WTC11 (cell line): ENCODE measurements around the gene PLEKHA1. TPM values are rescaled to one million over a fixed set of nuclear protein-coding genes. Genes with fewer than 3 reads are reported as not detected.

Experiments
- ATAC-seq: fragments of 200-7000 bp; cut with Tn5 transposase; 2 replicates; pipeline ENCODE4 v1.10.0; 2021; ENCODE audit warnings: mild to moderate bottlenecking, moderate library complexity
- CTCF ChIA-PET: fragments of 300-600 bp; sonication (Branson Sonifier 250); formaldehyde crosslinking; loops from one replicate; lab custom pipeline; 2021; ENCODE audit warnings: antibody characterized with exemption; lab: Charles Lee
- POLR2A ChIA-PET: fragments of 350-600 bp; sonication (Branson Sonifier 250); formaldehyde crosslinking; loops from one replicate; lab custom pipeline; 2021; ENCODE audit warnings: antibody characterized with exemption; lab: Charles Lee
- DNase-seq: peaks from one replicate; pipeline ENCODE4 v3.0.0; 2021; ENCODE audit warnings: low spot score
- H3K27ac Mint-ChIP-seq: 2 replicates; pipeline ENCODE4 v1.8.0; 2021; ENCODE audit warnings: mixed read lengths
- H3K27me3 Mint-ChIP-seq: 2 replicates; pipeline ENCODE4 v1.8.0; 2021; ENCODE audit warnings: low read depth, mild to moderate bottlenecking, moderate library complexity, mixed read lengths
- H3K36me3 Mint-ChIP-seq: 2 replicates; pipeline ENCODE4 v1.8.0; 2021; ENCODE audit warnings: mixed read lengths
- H3K4me1 Mint-ChIP-seq: 2 replicates; pipeline ENCODE4 v1.8.0; 2022; ENCODE audit warnings: mixed read lengths
- H3K4me3 Mint-ChIP-seq: 2 replicates; pipeline ENCODE4 v1.8.0; 2021; ENCODE audit warnings: mild to moderate bottlenecking, moderate library complexity, mixed read lengths
- H3K9me3 Mint-ChIP-seq: 2 replicates; pipeline ENCODE4 v1.8.0; 2021; ENCODE audit warnings: mixed read lengths
- AR ChIP-seq: fragments of 250-450 bp; sonication (Bioruptor Pico); IDR thresholded peaks from 2 replicates; pipeline ENCODE4 v1.9.0; 2021; ENCODE audit warnings: mild to moderate bottlenecking
- ATF6 ChIP-seq: sonication (generic); formaldehyde crosslinking; IDR thresholded peaks from 2 replicates; pipeline ENCODE4 v1.8.1; 2023; ENCODE audit warnings: mild to moderate bottlenecking, missing genetic modification reagents
- CBFB ChIP-seq: sonication (generic); formaldehyde crosslinking; IDR thresholded peaks from 2 replicates; pipeline ENCODE4 v1.8.1; 2022; ENCODE audit warnings: mild to moderate bottlenecking, low read depth, missing genetic modification reagents
- CREB1 ChIP-seq: sonication (generic); formaldehyde crosslinking; IDR thresholded peaks from 2 replicates; pipeline ENCODE4 v1.8.0; 2023; ENCODE audit warnings: mild to moderate bottlenecking, missing genetic modification reagents
- E2F1 ChIP-seq: sonication (generic); formaldehyde crosslinking; IDR thresholded peaks from 2 replicates; pipeline ENCODE4 v1.8.0; 2022; ENCODE audit warnings: mild to moderate bottlenecking, missing genetic modification reagents
- E2F5 ChIP-seq: sonication (generic); formaldehyde crosslinking; IDR thresholded peaks from 2 replicates; pipeline ENCODE4 v1.8.1; 2022; ENCODE audit warnings: mild to moderate bottlenecking, moderate library complexity, missing genetic modification reagents
- ERG ChIP-seq: fragments of 250-450 bp; sonication (Bioruptor Pico); IDR thresholded peaks from 2 replicates; pipeline ENCODE4 v1.8.0; 2021; ENCODE audit warnings: mild to moderate bottlenecking
- FOXK1 ChIP-seq: sonication (generic); formaldehyde crosslinking; IDR thresholded peaks from 2 replicates; pipeline ENCODE4 v1.8.0; 2022; ENCODE audit warnings: mild to moderate bottlenecking, moderate library complexity, missing genetic modification reagents
- JAZF1 ChIP-seq: fragments of 250-450 bp; sonication (Bioruptor Pico); IDR thresholded peaks from 2 replicates; pipeline ENCODE4 v1.9.0; 2021; ENCODE audit warnings: moderate library complexity, mild to moderate bottlenecking, inconsistent platforms
- KAT7 ChIP-seq: sonication (generic); formaldehyde crosslinking; IDR thresholded peaks from 2 replicates; pipeline ENCODE4 v1.8.1; 2023; ENCODE audit warnings: missing genetic modification reagents, mild to moderate bottlenecking, borderline replicate concordance
- MXD4 ChIP-seq: fragments of 250-450 bp; sonication (Bioruptor Pico); IDR thresholded peaks from 2 replicates; pipeline ENCODE4 v1.8.0; 2021; ENCODE audit warnings: mild to moderate bottlenecking, moderate library complexity, borderline replicate concordance
- NFATC4 ChIP-seq: fragments of 250-450 bp; sonication (Bioruptor Pico); IDR thresholded peaks from 2 replicates; pipeline ENCODE4 v1.9.0; 2021; ENCODE audit warnings: mild to moderate bottlenecking
- NFYB ChIP-seq: sonication (generic); formaldehyde crosslinking; conservative IDR thresholded peaks from 2 replicates; pipeline ENCODE4 v1.8.0; 2022; ENCODE audit warnings: low read depth, missing genetic modification reagents
- RELA ChIP-seq: sonication (generic); formaldehyde crosslinking; IDR thresholded peaks from 2 replicates; pipeline ENCODE4 v1.8.1; 2022; ENCODE audit warnings: missing genetic modification reagents, mild to moderate bottlenecking, borderline replicate concordance
- SOX15 ChIP-seq: fragments of 250-450 bp; sonication (Bioruptor Pico); IDR thresholded peaks from 2 replicates; pipeline ENCODE4 v1.9.0; 2021; ENCODE audit warnings: mild to moderate bottlenecking
- SP1 ChIP-seq: sonication (generic); formaldehyde crosslinking; conservative IDR thresholded peaks from 2 replicates; pipeline ENCODE4 v1.8.1; 2022; ENCODE audit warnings: missing genetic modification reagents
- TEAD1 ChIP-seq: sonication (generic); formaldehyde crosslinking; IDR thresholded peaks from 2 replicates; pipeline ENCODE4 v1.8.0; 2022; ENCODE audit warnings: mild to moderate bottlenecking, missing genetic modification reagents
- ZBTB21 ChIP-seq: sonication (generic); formaldehyde crosslinking; IDR thresholded peaks from 2 replicates; pipeline ENCODE4 v1.8.1; 2023; ENCODE audit warnings: mild to moderate bottlenecking, missing genetic modification reagents, borderline replicate concordance
- ZMAT4 ChIP-seq: fragments of 250-450 bp; sonication (Bioruptor Pico); IDR thresholded peaks from 2 replicates; pipeline ENCODE4 v1.9.0; 2021; ENCODE audit warnings: mild to moderate bottlenecking
- ZNF232 ChIP-seq: sonication (generic); formaldehyde crosslinking; IDR thresholded peaks from 2 replicates; pipeline ENCODE4 v1.8.0; 2022; ENCODE audit warnings: mild to moderate bottlenecking, missing genetic modification reagents
- ZNF263 ChIP-seq: sonication (generic); formaldehyde crosslinking; IDR thresholded peaks from 2 replicates; pipeline ENCODE4 v1.8.1; 2022; ENCODE audit warnings: low read depth, mild to moderate bottlenecking, moderate library complexity, missing genetic modification reagents
- total RNA-seq: library from RNA; stranded (reverse); gene quantifications from 3 replicates; pipeline ENCODE4 v1.2.3, GENCODE V29; 2021

The PLEKHA1 gene
- total RNA-seq, 1 experiment from 2014 or later = 34.6 TPM

GRCh38 chr10:122477436-122477835 lies 102.9 kb downstream of the PLEKHA1 start:
- Mint-ChIP-seq H3K36me3 (peaks cover 10% of the 10 kb centered on the region), H3K4me1 (peaks cover 59% of the 10 kb centered on the region), H3K9me3 (peaks cover 14% of the 10 kb centered on the region), H3K27me3 (no peaks in the 10 kb centered on the region; the same call in 1 of the 2 replicates), H3K4me3 (no peak overlapping the region), H3K27ac (peak overlapping the region; percentile 17; the same call in 1 of the 2 replicates)
- ChIA-PET CTCF (interaction anchor here (0.6 to 1.7 kb wide), 4 partner anchors 88 to 295 kb away, joined by 3 to 4 read pairs (median 4); no protein-coding TSS in a partner anchor), POLR2A (interaction anchor here (0.6 to 0.7 kb wide), 2 partner anchors 47 to 220 kb away, joined by 3 to 4 read pairs; no protein-coding TSS in a partner anchor)
- TF ChIP-seq TEAD1 (no peak), E2F1 (no peak)
- no peak for ATAC-seq
- no peak for DNase-seq

GRCh38 chr10:122478971-122479370 lies 104.5 kb downstream of the PLEKHA1 start:
- peaks cover 10% of the 10 kb centered on the region for H3K36me3 Mint-ChIP-seq
- peaks cover 14% of the 10 kb centered on the region for H3K9me3 Mint-ChIP-seq
- ChIA-PET CTCF (interaction anchor here (0.6 kb wide), 1 partner anchor 29 kb away, joined by 3 read pairs; no protein-coding TSS in a partner anchor), POLR2A (no interaction called here)
- peaks cover 54% of the 10 kb centered on the region for H3K4me1 Mint-ChIP-seq
- no peaks in the 10 kb centered on the region; the same call in 1 of the 2 replicates for H3K27me3 Mint-ChIP-seq
- DNase-seq (no peak), ATAC-seq (no peak)
- no peak for TF ChIP-seq AR (CRISPR knock-in tag)
- no peak for TF ChIP-seq NFYB
- no peak for TF ChIP-seq ZNF263 (CRISPR knock-in tag)
- no peak for TF ChIP-seq JAZF1 (CRISPR knock-in tag)
- no peak for TF ChIP-seq ERG (CRISPR knock-in tag)
- no peak for TF ChIP-seq ATF6 (CRISPR knock-in tag)
- no peak for TF ChIP-seq E2F5 (CRISPR knock-in tag)
- TF ChIP-seq ZMAT4 (CRISPR knock-in tag) = no peak
- no peak for TF ChIP-seq NFATC4 (CRISPR knock-in tag)
- no peak overlapping the region; the same call in 1 of the 2 replicates for H3K27ac Mint-ChIP-seq
- no peak overlapping the region for H3K4me3 Mint-ChIP-seq

- Mint-ChIP-seq H3K36me3 (peaks cover 10% of the 10 kb centered on the region), H3K27ac (no peak overlapping the region), H3K4me3 (no peak overlapping the region), H3K4me1 (peaks cover 41% of the 10 kb centered on the region), H3K27me3 (no peaks in the 10 kb centered on the region; the same call in 1 of the 2 replicates), H3K9me3 (peaks cover 14% of the 10 kb centered on the region)
- ATAC-seq (no peak), DNase-seq (no peak)
- ChIA-PET POLR2A (interaction anchor here (1.4 kb wide), 1 partner anchor 13 kb away, joined by 3 read pairs; no protein-coding TSS in a partner anchor), CTCF (no interaction called here)
- TF ChIP-seq MXD4 (no peak), CREB1 (CRISPR knock-in tag) (no peak), CBFB (CRISPR knock-in tag) (no peak), FOXK1 (CRISPR knock-in tag) (no peak), ATF6 (CRISPR knock-in tag) (no peak), SOX15 (no peak), KAT7 (CRISPR knock-in tag) (no peak), ZBTB21 (CRISPR knock-in tag) (no peak), SP1 (CRISPR knock-in tag) (no peak), ZNF232 (no peak), RELA (CRISPR knock-in tag) (no peak), NFATC4 (CRISPR knock-in tag) (no peak)
Observed at GRCh38 chr10:122480146-122480833, 105.8 kb downstream of the PLEKHA1 start.
